NCI-H2029 (cell line): ENCODE measurements around the gene UVSSA.
A peak's percentile ranks its signal among the peaks of the same experiment; 100 is the strongest.

Source experiments
- DNase-seq: peaks from one replicate; lab custom pipeline; 2025; lab: John Stamatoyannopoulos, UW

The UVSSA gene

GRCh38 chr4:1346781-1347409, at the start of gene UVSSA:
Gene UVSSA, plus strand, starts transcription at chr4:1347208. Its CDS starts 884 bp downstream, at chr4:1348092.
- peak; percentile 97 for DNase-seq

GRCh38 chr4:1297456-1298325, 49.3 kb upstream of the UVSSA start:
- DNase-seq: no peak

- no peak for DNase-seq
Measured at GRCh38 chr4:1298461-1298860, 48.5 kb upstream of the UVSSA start.

- no peak for DNase-seq
Measured at GRCh38 chr4:1299301-1299860, 47.6 kb upstream of the UVSSA start.

GRCh38 chr4:1300466-1301455, 46.2 kb upstream of the UVSSA start:
- DNase-seq: no peak

GRCh38 chr4:1302159-1302558, 44.8 kb upstream of the UVSSA start:
- DNase-seq: no peak

- peak; percentile 51 for DNase-seq
Measured at GRCh38 chr4:1305261-1305711, 41.7 kb upstream of the UVSSA start.

- DNase-seq: no peak
Measured at GRCh38 chr4:1305781-1306455, 41.1 kb upstream of the UVSSA start.

GRCh38 chr4:1307951-1308735, 38.9 kb upstream of the UVSSA start:
- DNase-seq: no peak

- no peak for DNase-seq
Measured at GRCh38 chr4:1309261-1310010, 37.6 kb upstream of the UVSSA start.

GRCh38 chr4:1310031-1310795, 36.8 kb upstream of the UVSSA start:
- no peak for DNase-seq

GRCh38 chr4:1310796-1311631, 36.0 kb upstream of the UVSSA start:
- no peak for DNase-seq

GRCh38 chr4:1312821-1313640, 34.0 kb upstream of the UVSSA start:
- DNase-seq: no peak

GRCh38 chr4:1315306-1315705, 31.7 kb upstream of the UVSSA start:
- no peak for DNase-seq

- DNase-seq: no peak
Measured at GRCh38 chr4:1315836-1316536, 31.0 kb upstream of the UVSSA start.

GRCh38 chr4:1316537-1317168, 30.4 kb upstream of the UVSSA start:
- DNase-seq: no peak
